Fibroblast of mammary gland (primary cell): ENCODE data around the gene THEM5.
A peak's percentile ranks its signal among the peaks of the same experiment; 100 is the strongest.

Experiments
- DNase-seq: peaks from one replicate; pipeline ENCODE4 v3.0.0-alpha.2; 2010; ENCODE audit warnings: low read depth
- H3K4me3 ChIP-seq: 2 replicates; pipeline ENCODE4 v1.5.1; 2011; ENCODE audit warnings: low read depth, mild to moderate bottlenecking, low read length, moderate library complexity; ENCODE audit not compliant: control insufficient read depth
- CTCF ChIP-seq: conservative IDR thresholded peaks from 2 replicates; pipeline ENCODE4 v1.5.1; 2011; ENCODE audit warnings: low read depth, low read length, inconsistent platforms; ENCODE audit not compliant: control insufficient read depth, insufficient read depth

THEM5 gene

GRCh38 chr1:151847867-151848596 is 5.5 kb downstream of the THEM5 start:
- no peak overlapping the region for H3K4me3 ChIP-seq
- DNase-seq, result no peak
- TF ChIP-seq CTCF, result no peak

DNA sequence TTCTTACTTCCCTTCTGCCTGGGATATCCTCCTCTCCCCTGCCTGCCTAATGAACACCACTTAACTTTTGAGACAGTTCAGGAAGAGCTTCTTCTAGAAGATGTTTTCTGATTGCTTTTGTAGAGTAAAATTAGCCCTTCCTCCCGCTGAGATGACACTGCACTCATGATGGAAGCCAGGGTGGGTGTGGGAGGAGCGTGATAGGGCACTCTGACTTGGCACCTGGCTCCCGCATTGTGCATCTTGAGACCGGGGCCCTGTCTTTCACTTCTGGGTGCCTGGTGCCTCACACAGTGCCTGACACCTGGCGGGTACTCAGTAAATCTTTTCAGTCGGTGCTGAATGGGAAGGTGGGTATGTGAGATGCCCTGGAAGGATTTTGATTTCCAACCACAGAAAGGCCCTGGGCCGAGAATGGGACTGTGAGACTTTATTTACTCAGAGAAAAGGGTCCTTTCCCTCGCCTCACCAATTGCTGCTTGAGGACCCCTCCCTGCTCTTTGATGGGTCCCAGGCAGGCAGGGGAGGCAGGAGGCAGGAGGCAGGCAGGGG is 6.8 kb downstream of the THEM5 start:
- no peak for TF ChIP-seq CTCF
- H3K4me3 ChIP-seq, result no peak overlapping the region
- no peak for DNase-seq

DNA sequence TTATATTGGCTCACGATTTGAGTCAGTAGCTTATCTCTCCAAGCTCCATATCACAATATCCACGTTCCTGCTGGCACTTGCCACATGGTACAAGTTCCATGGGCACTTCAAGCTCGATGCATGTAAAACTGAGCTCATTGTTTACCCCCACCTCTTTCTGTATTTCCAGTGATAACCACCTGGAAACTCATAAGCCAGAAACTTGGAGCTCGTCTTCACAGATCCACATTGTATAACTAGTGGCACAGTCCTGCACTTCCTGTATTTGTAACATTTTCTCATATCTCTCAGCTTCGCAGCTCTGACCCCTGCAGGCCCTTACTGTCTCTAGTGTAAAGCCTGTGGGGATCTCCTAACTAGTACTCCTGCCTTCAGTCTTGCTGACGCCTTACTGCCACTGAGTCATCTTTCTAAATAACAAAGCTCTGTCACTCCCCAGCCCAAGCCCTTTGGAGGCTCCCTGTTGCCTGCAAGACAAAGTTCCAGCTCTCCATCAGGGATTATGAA is 7.4 kb downstream of the THEM5 start:
- H3K4me3 ChIP-seq, result no peak overlapping the region
- TF ChIP-seq CTCF, result no peak
- peak; percentile 25 for DNase-seq

GRCh38 chr1:151843398-151843797 is 10.1 kb downstream of the THEM5 start:
- no peak for DNase-seq
- H3K4me3 ChIP-seq, result no peak overlapping the region
- TF ChIP-seq CTCF, result no peak

GRCh38 chr1:151841141-151841540 is 12.4 kb downstream of the THEM5 start:
- TF ChIP-seq CTCF, result no peak
- H3K4me3 ChIP-seq, result no peak overlapping the region
- peak; percentile 66 for DNase-seq

- no peak overlapping the region for H3K4me3 ChIP-seq
- no peak for DNase-seq
- TF ChIP-seq CTCF, result no peak
Measured at GRCh38 chr1:151840421-151840820, 13.1 kb downstream of the THEM5 start.
